ENCODE data around the gene MRPL24.

The MRPL24 gene

GRCh38 chr1:156751451-156751756, 10.5 kb upstream of the MRPL24 start, which contains the start of gene HDGF:
TSS of gene HDGF (minus strand) at chr1:156751675. CDS start at chr1:156751429, 246 bp downstream.
- Histone ChIP-seq H3K27me3 (replicated peaks; ENCODE audit: insufficient read depth, low read length) (no peaks in the 10 kb centered on the region), H3K36me3 (replicated peaks; ENCODE audit: insufficient read depth, low read length) (no peaks in the 10 kb centered on the region), H4K20me1 (ENCODE audit: insufficient read depth, low read length) (no peaks in the 10 kb centered on the region), H3K9me2 (replicated peaks; ENCODE audit: insufficient read depth, low read length) (no peaks in the 10 kb centered on the region), H3K79me2 (ENCODE audit: low read length) (peaks cover 65% of the 10 kb centered on the region), H3K4me3 (ENCODE audit: low read length) (peak within 1 kb of the TSS; percentile 94), H3K4me2 (ENCODE audit: low read depth, low read length) (peak within 1 kb of the TSS; percentile 87), H3K9me3 (replicated peaks; ENCODE audit: insufficient read depth, low read length) (no peaks in the 10 kb centered on the region), H3K27ac (ENCODE audit: low read length) (peak within 1 kb of the TSS; percentile 73), H3K9ac (ENCODE audit: low read length) (peak within 1 kb of the TSS; percentile 88), H2AFZ (ENCODE audit: low read length) (peak within 1 kb of the TSS; percentile 91), H3K4me1 (ENCODE audit: low read length) (peaks cover 36% of the 10 kb centered on the region), H3F3A (ENCODE audit: insufficient read depth, low read length) (peaks cover 32% of the 10 kb centered on the region)
- TF ChIP-seq EZH2 (optimal IDR thresholded peaks at IDR 0.05; ENCODE audit: low read depth, low read length) (no peak), CTCF (IDR thresholded peaks at IDR 0.05; ENCODE audit: low read length) (no peak), EZH2phosphoT487 (IDR thresholded peaks at IDR 0.05; ENCODE audit: low read length) (no peak)
- DNase-seq: no peak

GRCh38 chr1:156750711-156751450, 10.0 kb upstream of the MRPL24 start:
- H3F3A ChIP-seq (ENCODE audit: insufficient read depth, low read length): peaks cover 32% of the 10 kb centered on the region
- peak overlapping the region; percentile 88 for H3K9ac ChIP-seq (ENCODE audit: low read length)
- TF ChIP-seq EZH2 (optimal IDR thresholded peaks at IDR 0.05; ENCODE audit: low read depth, low read length) (no peak), CTCF (IDR thresholded peaks at IDR 0.05; ENCODE audit: low read length) (no peak), EZH2phosphoT487 (IDR thresholded peaks at IDR 0.05; ENCODE audit: low read length) (no peak)
- no peaks in the 10 kb centered on the region for H3K27me3 ChIP-seq (replicated peaks; ENCODE audit: insufficient read depth, low read length)
- peak overlapping the region; percentile 32 for H2AFZ ChIP-seq (ENCODE audit: low read length)
- H4K20me1 ChIP-seq (ENCODE audit: insufficient read depth, low read length): no peaks in the 10 kb centered on the region
- peak overlapping the region; percentile 86 for H3K4me3 ChIP-seq (ENCODE audit: low read length)
- H3K4me1 ChIP-seq (ENCODE audit: low read length): peaks cover 42% of the 10 kb centered on the region
- peaks cover 70% of the 10 kb centered on the region for H3K79me2 ChIP-seq (ENCODE audit: low read length)
- no peaks in the 10 kb centered on the region for H3K9me2 ChIP-seq (replicated peaks; ENCODE audit: insufficient read depth, low read length)
- peak; percentile 52 for DNase-seq
- peak overlapping the region; percentile 73 for H3K27ac ChIP-seq (ENCODE audit: low read length)
- no peaks in the 10 kb centered on the region for H3K36me3 ChIP-seq (replicated peaks; ENCODE audit: insufficient read depth, low read length)
- peak overlapping the region; percentile 81 for H3K4me2 ChIP-seq (ENCODE audit: low read depth, low read length)
- no peaks in the 10 kb centered on the region for H3K9me3 ChIP-seq (replicated peaks; ENCODE audit: insufficient read depth, low read length)

GRCh38 chr1:156750191-156750672, 9.3 kb upstream of the MRPL24 start:
- Histone ChIP-seq H3K27me3 (replicated peaks; ENCODE audit: insufficient read depth, low read length) (no peaks in the 10 kb centered on the region), H3K79me2 (ENCODE audit: low read length) (peaks cover 76% of the 10 kb centered on the region), H3K27ac (ENCODE audit: low read length) (peak overlapping the region; percentile 73), H4K20me1 (ENCODE audit: insufficient read depth, low read length) (no peaks in the 10 kb centered on the region), H3K9ac (ENCODE audit: low read length) (peak overlapping the region; percentile 88), H3K4me2 (ENCODE audit: low read depth, low read length) (peak overlapping the region; percentile 81), H3K9me2 (replicated peaks; ENCODE audit: insufficient read depth, low read length) (no peaks in the 10 kb centered on the region), H3K36me3 (replicated peaks; ENCODE audit: insufficient read depth, low read length) (no peaks in the 10 kb centered on the region), H2AFZ (ENCODE audit: low read length) (peak overlapping the region; percentile 32; the same call in 1 of the 2 replicates), H3K4me1 (ENCODE audit: low read length) (peaks cover 43% of the 10 kb centered on the region), H3F3A (ENCODE audit: insufficient read depth, low read length) (peaks cover 36% of the 10 kb centered on the region), H3K9me3 (replicated peaks; ENCODE audit: insufficient read depth, low read length) (no peaks in the 10 kb centered on the region), H3K4me3 (ENCODE audit: low read length) (peak overlapping the region; percentile 86)
- TF ChIP-seq CTCF (IDR thresholded peaks at IDR 0.05; ENCODE audit: low read length): no peak
- TF ChIP-seq EZH2phosphoT487 (IDR thresholded peaks at IDR 0.05; ENCODE audit: low read length): no peak
- no peak for TF ChIP-seq EZH2 (optimal IDR thresholded peaks at IDR 0.05; ENCODE audit: low read depth, low read length)
- DNase-seq: peak; percentile 85

Measured in MM.1S (cell line).